ENCODE data around the gene PRKCSH.

The PRKCSH gene

GRCh38 chr19:11464333-11465265 lies 29.2 kb downstream of the PRKCSH start:
- no peak for TF ChIP-seq SIN3A (IDR thresholded peaks at IDR 0.05; ENCODE audit: borderline replicate concordance, insufficient read depth, low read length)
- TF ChIP-seq FOXP2 (optimal IDR thresholded peaks at IDR 0.05; ENCODE audit: borderline replicate concordance, extremely low read depth, extremely low read length, insufficient read depth) = no peak
- TF ChIP-seq REST (IDR thresholded peaks at IDR 0.05; ENCODE audit: insufficient read depth in 1 of 2, low read depth in 2 of 2, low read length in 2 of 2) = no peak
- no peak for TF ChIP-seq TAF1 (IDR thresholded peaks at IDR 0.05; ENCODE audit: borderline replicate concordance, insufficient read depth, low read length)
- no peak for TF ChIP-seq POLR2AphosphoS5 (IDR thresholded peaks at IDR 0.05; ENCODE audit: low read depth, low read length)

- TF ChIP-seq POLR2AphosphoS5 (IDR thresholded peaks at IDR 0.05; ENCODE audit: low read depth, low read length) (no peak), SIN3A (IDR thresholded peaks at IDR 0.05; ENCODE audit: borderline replicate concordance, insufficient read depth, low read length) (no peak), TAF1 (IDR thresholded peaks at IDR 0.05; ENCODE audit: borderline replicate concordance, insufficient read depth, low read length) (no peak), FOXP2 (optimal IDR thresholded peaks at IDR 0.05; ENCODE audit: borderline replicate concordance, extremely low read depth, extremely low read length, insufficient read depth) (no peak), REST (IDR thresholded peaks at IDR 0.05; ENCODE audit: insufficient read depth in 1 of 2, low read depth in 2 of 2, low read length in 2 of 2) (no peak)
These were observed 30.2 kb downstream of the PRKCSH start for GRCh38 chr19:11465600-11465999.

GRCh38 chr19:11473725-11474124 lies 38.3 kb downstream of the PRKCSH start:
- TF ChIP-seq FOXP2 (optimal IDR thresholded peaks at IDR 0.05; ENCODE audit: borderline replicate concordance, extremely low read depth, extremely low read length, insufficient read depth) = no peak
- TF ChIP-seq POLR2AphosphoS5 (IDR thresholded peaks at IDR 0.05; ENCODE audit: low read depth, low read length) = no peak
- no peak for TF ChIP-seq SIN3A (IDR thresholded peaks at IDR 0.05; ENCODE audit: borderline replicate concordance, insufficient read depth, low read length)
- no peak for TF ChIP-seq TAF1 (IDR thresholded peaks at IDR 0.05; ENCODE audit: borderline replicate concordance, insufficient read depth, low read length)
- TF ChIP-seq REST (IDR thresholded peaks at IDR 0.05; ENCODE audit: insufficient read depth in 1 of 2, low read depth in 2 of 2, low read length in 2 of 2) = no peak

- TF ChIP-seq REST (IDR thresholded peaks at IDR 0.05; ENCODE audit: insufficient read depth in 1 of 2, low read depth in 2 of 2, low read length in 2 of 2) (no peak), FOXP2 (optimal IDR thresholded peaks at IDR 0.05; ENCODE audit: borderline replicate concordance, extremely low read depth, extremely low read length, insufficient read depth) (no peak), TAF1 (IDR thresholded peaks at IDR 0.05; ENCODE audit: borderline replicate concordance, insufficient read depth, low read length) (no peak), SIN3A (IDR thresholded peaks at IDR 0.05; ENCODE audit: borderline replicate concordance, insufficient read depth, low read length) (no peak), POLR2AphosphoS5 (IDR thresholded peaks at IDR 0.05; ENCODE audit: low read depth, low read length) (no peak)
These were observed 40.4 kb downstream of the PRKCSH start for GRCh38 chr19:11475861-11476260.
